ENCODE data around the gene SLC16A3. TPM values are rescaled to one million over a fixed set of nuclear protein-coding genes. Genes with fewer than 3 reads are reported as not detected.

The SLC16A3 gene
- total and polyA plus RNA-seq, 2 donors (not counting 1 experiment from before 2014, with no cell fraction given) = 14.9 to 65.7 TPM

DNA sequence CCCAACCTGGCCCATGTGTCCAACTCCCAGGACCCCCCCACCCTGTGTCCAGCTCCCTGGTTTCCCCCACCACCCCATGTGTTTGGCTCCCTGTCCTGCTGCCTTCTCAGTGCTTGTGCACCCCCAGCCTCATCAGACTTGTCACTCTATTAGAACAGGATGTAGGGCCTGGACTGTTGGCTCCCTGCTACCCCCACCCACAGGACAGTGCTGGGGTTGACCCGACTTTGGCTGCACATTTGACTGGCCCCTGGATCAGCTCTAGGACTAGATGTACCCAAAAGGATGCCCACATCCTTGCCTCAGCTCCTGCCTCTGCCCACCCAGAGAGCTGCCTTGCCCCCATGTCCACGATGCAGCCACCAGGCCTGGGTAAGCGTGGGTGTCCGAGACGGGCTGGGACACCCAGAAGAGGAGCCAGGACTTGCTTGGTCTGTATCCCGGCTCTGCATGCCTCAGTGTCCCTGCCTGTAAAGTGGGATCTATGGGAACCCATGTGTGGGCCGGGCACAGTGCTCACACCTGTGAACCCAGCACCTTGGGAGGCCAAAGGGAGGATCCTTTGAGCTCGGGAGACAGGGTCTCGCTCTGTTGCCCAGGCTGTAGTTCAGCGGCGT lies 14.7 kb upstream of the SLC16A3 start:
- CTCF ChIA-PET = interaction anchor here (2.4 to 3.4 kb wide), 2 partner anchors 8 to 15 kb away, joined by 8 to 16 read pairs; partner anchors contain the start of gene SLC16A3
- no peaks in the 10 kb centered on the region for H4K20me1 ChIP-seq (ENCODE audit: control insufficient read depth, insufficient read depth, low read length, poor library complexity, severe bottlenecking)
- H3K36me3 ChIP-seq (replicated peaks in 1 of 2; ENCODE audit: control extremely low read depth in 1 of 2, control insufficient read depth in 1 of 2, extremely low read depth in 1 of 2, insufficient read depth in 2 of 2, low read length in 1 of 2) = no peaks in the 10 kb centered on the region
- Mint-ChIP-seq H3K9me3 (ENCODE audit: insufficient read depth) (no peaks in the 10 kb centered on the region), H3K4me1 (peaks cover 31% of the 10 kb centered on the region), H3K4me3 (peak overlapping the region; percentile 70), H3K27me3 (no peaks in the 10 kb centered on the region), H3K27ac (peak overlapping the region; percentile 73)
- peaks cover 31 to 39% of the 10 kb centered on the region in 2 donors for H3K4me1 ChIP-seq (ENCODE audit: control insufficient read depth in 2 of 2, insufficient read depth in 2 of 2, low read length in 2 of 2)
- ATAC-seq (ENCODE audit: low read depth) (no peak), DNase-seq (peak; percentile 33)
- H3K79me2 ChIP-seq (ENCODE audit: control insufficient read depth, insufficient read depth, low read length) = peaks cover 3% of the 10 kb centered on the region
- H3K9ac ChIP-seq (ENCODE audit: low read length) = no peak overlapping the region
- TF ChIP-seq EZH2 (IDR thresholded peaks at IDR 0.05; ENCODE audit: borderline replicate concordance, insufficient read depth, low read depth, low read length, poor library complexity, severe bottlenecking) = no peak
- TF ChIP-seq, protein P1, sequence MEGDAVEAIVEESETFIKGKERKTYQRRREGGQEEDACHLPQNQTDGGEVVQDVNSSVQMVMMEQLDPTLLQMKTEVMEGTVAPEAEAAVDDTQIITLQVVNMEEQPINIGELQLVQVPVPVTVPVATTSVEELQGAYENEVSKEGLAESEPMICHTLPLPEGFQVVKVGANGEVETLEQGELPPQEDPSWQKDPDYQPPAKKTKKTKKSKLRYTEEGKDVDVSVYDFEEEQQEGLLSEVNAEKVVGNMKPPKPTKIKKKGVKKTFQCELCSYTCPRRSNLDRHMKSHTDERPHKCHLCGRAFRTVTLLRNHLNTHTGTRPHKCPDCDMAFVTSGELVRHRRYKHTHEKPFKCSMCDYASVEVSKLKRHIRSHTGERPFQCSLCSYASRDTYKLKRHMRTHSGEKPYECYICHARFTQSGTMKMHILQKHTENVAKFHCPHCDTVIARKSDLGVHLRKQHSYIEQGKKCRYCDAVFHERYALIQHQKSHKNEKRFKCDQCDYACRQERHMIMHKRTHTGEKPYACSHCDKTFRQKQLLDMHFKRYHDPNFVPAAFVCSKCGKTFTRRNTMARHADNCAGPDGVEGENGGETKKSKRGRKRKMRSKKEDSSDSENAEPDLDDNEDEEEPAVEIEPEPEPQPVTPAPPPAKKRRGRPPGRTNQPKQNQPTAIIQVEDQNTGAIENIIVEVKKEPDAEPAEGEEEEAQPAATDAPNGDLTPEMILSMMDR (IDR thresholded peaks at IDR 0.05) = no peak
- no peaks in the 10 kb centered on the region for H3K27me3 ChIP-seq (replicated peaks in 1 of 4; ENCODE audit: control extremely low read depth in 1 of 4, control insufficient read depth in 3 of 4, insufficient read depth in 4 of 4, low read length in 3 of 4)
- WGBS (ENCODE audit: insufficient coverage) = 90% methylated on average over 11 of the region's 11 CpGs
- H3K9me3 ChIP-seq (ENCODE audit: control extremely low read depth in 1 of 3, control insufficient read depth in 2 of 3, insufficient read depth in 1 of 3, low read length in 2 of 3) = no peaks in the 10 kb centered on the region
- H3K4me2 ChIP-seq (replicated peaks; ENCODE audit: low read depth, low read length, poor library complexity, severe bottlenecking) = no peak overlapping the region
- intact Hi-C loops (cut with micrococcal nuclease) = loop anchor here (10.0 kb wide), 1 partner anchor 119 kb away; the partner anchor contains the start of gene FASN
- no peak overlapping the region for H3K27ac ChIP-seq (ENCODE audit: low read length in 2 of 2)
- H2AFZ ChIP-seq (ENCODE audit: insufficient read depth, low read depth, low read length, poor library complexity, severe bottlenecking) = no peak overlapping the region
- POLR2A ChIA-PET = interaction anchor here (0.6 to 6.3 kb wide), 3 partner anchors 15 to 225 kb away, joined by 3 to 46 read pairs (median 5); partner anchors contain the start of gene SLC16A3
- no peak overlapping the region for H3K4me3 ChIP-seq (ENCODE audit: control extremely low read depth in 1 of 5, extremely low read depth in 1 of 5, insufficient read depth in 1 of 5, low read depth in 2 of 5, low read length in 4 of 5)

Measured in B cell (primary cell).